Measurements from ENCODE around the gene PTDSS2. TPM values are rescaled to one million over a fixed set of nuclear protein-coding genes. Genes with fewer than 3 reads are reported as not detected.
"Not testable (repeated sequence)": the region's sequence is repeated elsewhere in the genome, so short reads cannot be mapped to it uniquely, and the experiment has no call there.

PTDSS2 gene
- total and polyA plus RNA-seq, 10 of the 15 experiments (the other 5 are each of a cell fraction or from before 2014, with no cell fraction given): 0.39 to 21.1 (median 10.8) TPM

DNA sequence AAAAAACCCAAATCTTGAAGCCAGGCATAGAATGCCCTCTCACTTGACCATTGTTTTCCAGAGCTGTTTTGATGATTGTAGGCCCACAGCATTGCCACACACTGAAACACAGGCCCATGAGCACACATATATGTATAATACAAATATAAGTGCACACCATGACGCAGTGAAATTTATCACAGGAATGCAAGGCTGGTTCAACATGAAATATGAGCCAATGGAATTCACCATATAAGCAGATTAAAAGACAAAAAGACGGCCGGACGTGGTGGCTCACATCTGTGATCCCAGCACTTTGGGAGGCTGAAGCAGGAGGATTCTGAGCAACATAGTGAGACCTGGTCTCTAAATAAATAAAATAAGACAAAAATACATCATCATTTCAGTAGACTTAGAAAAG lies 66.3 kb downstream of the PTDSS2 start:
- TF ChIP-seq CBX3 (IDR thresholded peaks at IDR 0.05; ENCODE audit: borderline replicate concordance, low read depth): no peak
- no TSS peak for BruUV-seq (replicated peaks)
- SMC1A ChIA-PET (ENCODE audit: uncharacterized antibody, unreplicated experiment): no interaction called here
- no peak overlapping the region for H2AFZ ChIP-seq (ENCODE audit: control insufficient read depth, low read depth, low read length)
- peaks cover 3% of the 10 kb centered on the region; the same call in 1 of the 2 replicates for H3K4me1 ChIP-seq (ENCODE audit: control insufficient read depth, insufficient read depth, low read length)
- intact Hi-C loops (cut with micrococcal nuclease; ENCODE audit: unreplicated experiment) (no loop called here), in situ Hi-C loops (cut with MboI) (no loop called here)
- 99% methylated on average over 4 of the region's 4 CpGs for WGBS (ENCODE audit: insufficient coverage, insufficient replicate concordance, low lambda C conversion rate, missing lambda C conversion rate)
- H3K27ac ChIP-seq (ENCODE audit: control insufficient read depth, insufficient read depth): no peak overlapping the region
- no peak overlapping the region for H3K4me2 ChIP-seq (ENCODE audit: control insufficient read depth, insufficient read depth)
- CTCF ChIA-PET: no interaction called here
- POLR2A ChIA-PET: no interaction called here
- no peaks in the 10 kb centered on the region for H4K20me1 ChIP-seq (ENCODE audit: control insufficient read depth, insufficient read depth)
- no peak overlapping the region for H3K4me3 ChIP-seq
- FAIRE-seq (no peak), ATAC-seq (no peak), DNase-seq (ENCODE audit: low read depth, low spot score) (no peak)
- no peaks in the 10 kb centered on the region for H3K9me3 ChIP-seq (replicated peaks; ENCODE audit: control insufficient read depth, insufficient read depth, low read length)
- no peak overlapping the region for H3K9ac ChIP-seq (ENCODE audit: control insufficient read depth, insufficient read depth, low read length)
- no peaks in the 10 kb centered on the region for H3K27me3 ChIP-seq (replicated peaks in 1 of 2; ENCODE audit: control insufficient read depth in 2 of 2, insufficient read depth in 2 of 2, low read length in 1 of 2)
- RAD21 ChIA-PET (ENCODE audit: unreplicated experiment): no interaction called here
- H3K36me3 ChIP-seq (ENCODE audit: control insufficient read depth in 2 of 2, insufficient read depth in 2 of 2, low read length in 1 of 2): peaks cover 0 to 3% of the 10 kb centered on the region in 2 experiments; a peak in 1 of 4 replicates
- H3K79me2 ChIP-seq (ENCODE audit: control insufficient read depth, insufficient read depth, low read length): no peaks in the 10 kb centered on the region

GRCh38 chr11:516918-517685 lies 67.0 kb downstream of the PTDSS2 start:
- H3K27me3 ChIP-seq (replicated peaks in 1 of 2; ENCODE audit: control insufficient read depth in 2 of 2, insufficient read depth in 2 of 2, low read length in 1 of 2); H4K20me1 ChIP-seq (ENCODE audit: control insufficient read depth, insufficient read depth); H3K9ac ChIP-seq (ENCODE audit: control insufficient read depth, insufficient read depth, low read length); RAD21 ChIA-PET (ENCODE audit: unreplicated experiment); H3K9me3 ChIP-seq (replicated peaks; ENCODE audit: control insufficient read depth, insufficient read depth, low read length); POLR2A ChIA-PET; BruUV-seq (replicated peaks); FAIRE-seq; H3K79me2 ChIP-seq (ENCODE audit: control insufficient read depth, insufficient read depth, low read length); H3K27ac ChIP-seq (ENCODE audit: control insufficient read depth, insufficient read depth); H3K4me2 ChIP-seq (ENCODE audit: control insufficient read depth, insufficient read depth); H2AFZ ChIP-seq (ENCODE audit: control insufficient read depth, low read depth, low read length); DNase-seq (ENCODE audit: low read depth, low spot score); ATAC-seq; H3K4me1 ChIP-seq (ENCODE audit: control insufficient read depth, insufficient read depth, low read length); H3K36me3 ChIP-seq (ENCODE audit: control insufficient read depth in 2 of 2, insufficient read depth in 2 of 2, low read length in 1 of 2); CTCF ChIA-PET; in situ Hi-C loops (cut with MboI); H3K4me3 ChIP-seq; intact Hi-C loops (cut with micrococcal nuclease; ENCODE audit: unreplicated experiment): not testable (repeated sequence)
- 94% methylated on average over 43 of the region's 43 CpGs for WGBS (ENCODE audit: insufficient coverage, insufficient replicate concordance, low lambda C conversion rate, missing lambda C conversion rate)
- SMC1A ChIA-PET (ENCODE audit: uncharacterized antibody, unreplicated experiment): interaction anchor here (0.6 kb wide), 1 partner anchor 309 kb away, joined by 3 read pairs; no protein-coding TSS in a partner anchor

Measured in GM12878 (cell line).